GM12874 (cell line): ENCODE results near the gene USB1.

ENCODE experiments used
- TF ChIP-seq, protein P1 (sequence below): IDR thresholded peaks from 2 replicates; pipeline ENCODE4 v1.5.1; 2011; ENCODE audit warnings: low read depth, mild to moderate bottlenecking, control low read depth, low read length, moderate library complexity; ENCODE audit not compliant: insufficient read depth

The USB1 gene

DNA sequence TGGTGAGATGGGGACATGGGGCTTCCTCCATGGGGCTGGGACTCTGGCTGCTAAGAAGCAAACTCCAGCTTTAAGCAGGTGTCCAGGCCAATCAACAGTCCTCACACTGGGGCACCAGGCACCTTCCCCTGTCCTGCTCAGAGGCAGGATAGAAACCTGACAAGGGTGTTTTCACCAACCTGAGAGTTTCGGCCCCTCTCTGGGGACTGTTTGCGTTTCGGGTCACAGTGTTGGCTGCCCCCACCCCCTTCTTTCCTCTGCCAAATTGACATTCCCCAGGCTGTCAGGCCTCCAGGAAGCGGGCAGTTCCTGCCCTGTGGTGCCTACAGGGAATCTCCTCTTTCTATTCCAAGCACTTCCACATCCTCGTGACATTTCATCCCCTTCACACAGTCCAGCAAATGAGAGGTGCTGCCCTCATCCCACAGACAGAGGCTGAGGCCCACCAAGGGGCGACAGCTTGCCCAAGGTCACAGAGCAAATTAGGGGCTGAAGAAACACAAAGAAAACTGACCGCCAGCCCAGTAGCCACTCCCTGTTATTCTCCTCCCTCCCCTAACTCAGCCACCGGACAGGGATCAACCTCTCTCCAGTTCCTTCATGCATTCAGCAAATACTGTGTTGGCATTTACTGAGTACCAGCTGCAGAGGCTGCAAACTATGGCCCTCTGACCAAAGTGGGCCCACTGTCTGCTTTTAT lies 62.3 kb downstream of the USB1 start:
- TF ChIP-seq, protein P1, sequence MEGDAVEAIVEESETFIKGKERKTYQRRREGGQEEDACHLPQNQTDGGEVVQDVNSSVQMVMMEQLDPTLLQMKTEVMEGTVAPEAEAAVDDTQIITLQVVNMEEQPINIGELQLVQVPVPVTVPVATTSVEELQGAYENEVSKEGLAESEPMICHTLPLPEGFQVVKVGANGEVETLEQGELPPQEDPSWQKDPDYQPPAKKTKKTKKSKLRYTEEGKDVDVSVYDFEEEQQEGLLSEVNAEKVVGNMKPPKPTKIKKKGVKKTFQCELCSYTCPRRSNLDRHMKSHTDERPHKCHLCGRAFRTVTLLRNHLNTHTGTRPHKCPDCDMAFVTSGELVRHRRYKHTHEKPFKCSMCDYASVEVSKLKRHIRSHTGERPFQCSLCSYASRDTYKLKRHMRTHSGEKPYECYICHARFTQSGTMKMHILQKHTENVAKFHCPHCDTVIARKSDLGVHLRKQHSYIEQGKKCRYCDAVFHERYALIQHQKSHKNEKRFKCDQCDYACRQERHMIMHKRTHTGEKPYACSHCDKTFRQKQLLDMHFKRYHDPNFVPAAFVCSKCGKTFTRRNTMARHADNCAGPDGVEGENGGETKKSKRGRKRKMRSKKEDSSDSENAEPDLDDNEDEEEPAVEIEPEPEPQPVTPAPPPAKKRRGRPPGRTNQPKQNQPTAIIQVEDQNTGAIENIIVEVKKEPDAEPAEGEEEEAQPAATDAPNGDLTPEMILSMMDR: no peak

DNA sequence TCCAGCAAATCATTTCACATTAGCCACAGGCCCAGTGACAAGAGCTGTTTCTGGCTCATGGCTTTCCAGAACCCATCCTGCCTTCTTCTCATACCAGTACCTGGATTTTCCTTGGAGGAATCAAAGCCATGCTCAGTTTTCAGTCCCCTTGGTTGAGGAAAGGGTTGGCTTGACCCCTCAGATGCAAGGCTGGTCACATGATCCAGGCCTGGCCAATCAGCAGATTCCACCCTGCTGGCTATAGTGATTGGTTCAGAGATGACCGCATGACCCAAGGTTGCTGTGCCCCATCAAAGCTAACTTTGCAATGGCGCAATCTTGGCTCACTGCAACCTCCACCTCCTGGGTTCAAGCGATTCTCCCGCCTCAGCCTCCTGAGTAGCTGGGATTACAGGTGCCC lies 69.4 kb downstream of the USB1 start:
- TF ChIP-seq, protein P1: no peak
